SKM-1 (cell line): Measurements from ENCODE around the gene HDAC8.
"Not testable (repeated sequence)": the region's sequence is repeated elsewhere in the genome, so short reads cannot be mapped to it uniquely, and the experiment has no call there.

Experiments
- DNase-seq: peaks from one replicate; lab custom pipeline; 2025; ENCODE audit not compliant: unreplicated experiment; lab: John Stamatoyannopoulos, UW

The HDAC8 gene

DNA sequence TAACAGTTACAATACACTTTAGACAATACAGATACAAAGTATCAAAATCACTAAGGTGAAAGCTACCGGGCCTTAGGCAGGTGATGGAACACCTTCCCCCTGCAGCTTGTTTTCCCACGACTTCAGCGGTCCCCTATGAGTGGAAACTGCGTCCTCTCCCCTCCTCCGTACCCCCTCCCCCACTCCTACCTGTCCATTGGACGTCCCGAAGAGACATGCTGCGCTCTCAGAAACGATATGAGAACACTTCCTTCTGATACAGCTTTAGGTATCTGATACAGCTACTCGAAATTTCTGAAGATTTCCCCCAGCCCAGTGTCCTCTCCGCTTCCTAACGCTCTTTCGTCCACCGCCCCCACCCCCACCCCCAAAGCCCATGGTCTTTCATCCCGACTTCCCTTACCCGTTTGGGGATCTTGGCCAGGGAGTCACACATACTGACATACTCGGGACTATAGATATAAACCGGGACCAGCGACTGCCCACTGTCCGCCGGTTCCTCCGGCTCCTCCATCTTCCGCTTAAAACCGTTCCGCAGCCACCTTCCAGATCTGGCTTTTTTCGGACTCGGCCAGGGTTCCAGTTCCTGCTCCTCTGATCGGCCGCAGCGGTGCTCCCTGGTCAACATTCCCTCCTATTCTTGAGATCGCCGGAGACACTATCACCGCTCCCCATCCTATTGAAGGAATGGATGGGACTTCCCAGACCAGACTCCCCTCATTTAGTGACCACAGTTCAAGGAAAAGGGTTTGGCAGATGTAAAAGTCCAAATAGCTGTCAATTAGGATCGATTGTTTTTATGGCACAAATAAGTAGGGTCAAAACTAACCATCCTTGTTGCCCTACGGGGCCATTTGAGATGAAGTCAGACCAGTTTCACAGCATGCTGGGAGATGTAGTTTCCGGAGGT is at the start of gene HDAC8:
Gene HDAC8 (minus strand): TSS at position 596 of the 910 bp plus-strand sequence. CDS start 82 bp downstream, at position 514.
- DNase-seq: peak; percentile 51

GRCh38 chrX:72621625-72622485 is 49.2 kb upstream of the HDAC8 start:
- no peak for DNase-seq

GRCh38 chrX:72621163-72621562 is 48.5 kb upstream of the HDAC8 start:
- DNase-seq: no peak

DNA sequence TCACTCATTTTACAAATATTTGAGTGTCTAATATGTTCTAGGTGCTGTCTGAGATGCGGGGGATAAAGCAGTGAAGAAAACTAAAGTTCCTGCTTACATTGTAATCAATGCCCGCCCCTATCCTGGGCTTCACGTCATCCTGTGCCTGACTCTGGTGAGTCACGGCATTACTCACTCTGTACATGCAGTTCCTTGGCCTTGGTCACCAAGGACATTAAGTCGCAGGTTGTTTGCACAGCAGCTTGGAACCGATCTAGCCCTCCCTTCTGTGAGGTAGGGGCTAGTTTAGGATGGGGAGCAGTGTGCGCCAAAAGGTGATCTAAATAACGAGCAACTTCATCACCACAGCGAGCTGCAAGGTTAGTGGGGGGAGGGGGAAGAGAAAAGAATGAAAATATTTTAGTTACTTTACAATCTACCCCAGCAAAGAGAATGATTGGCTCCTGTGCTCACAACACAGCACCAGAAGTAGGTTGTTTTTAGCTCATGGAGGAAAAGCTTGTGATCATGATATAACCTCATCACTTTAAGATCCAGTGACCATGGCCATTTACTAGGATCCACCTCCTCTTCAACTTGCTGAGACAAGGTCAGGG is 48.0 kb upstream of the HDAC8 start:
- DNase-seq: no peak

- no peak for DNase-seq
Observed at GRCh38 chrX:72609313-72609712, 36.7 kb upstream of the HDAC8 start.

- DNase-seq: no peak
Observed at GRCh38 chrX:72604705-72605104, 32.1 kb upstream of the HDAC8 start.

DNA sequence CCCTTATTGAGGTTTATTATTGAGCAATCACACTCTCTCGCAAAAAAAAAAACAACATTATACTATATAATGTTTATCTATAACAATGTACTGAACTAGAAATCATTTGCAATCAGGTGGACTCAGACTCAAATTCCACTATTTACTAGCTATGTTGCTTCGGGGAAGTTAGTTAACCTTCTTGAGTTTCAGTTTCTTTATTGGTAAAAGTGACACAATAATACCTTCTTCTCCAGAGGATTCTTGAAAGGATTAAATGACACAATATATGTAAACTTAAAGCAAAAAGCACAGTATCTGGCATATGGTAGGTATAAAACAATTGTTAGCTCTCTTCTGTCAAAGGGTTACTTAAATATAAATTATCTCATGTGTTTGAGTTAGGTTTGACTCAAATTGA is 31.5 kb upstream of the HDAC8 start:
- DNase-seq: no peak

GRCh38 chrX:72591038-72591437 is 18.4 kb upstream of the HDAC8 start:
- not testable (repeated sequence) for DNase-seq

DNA sequence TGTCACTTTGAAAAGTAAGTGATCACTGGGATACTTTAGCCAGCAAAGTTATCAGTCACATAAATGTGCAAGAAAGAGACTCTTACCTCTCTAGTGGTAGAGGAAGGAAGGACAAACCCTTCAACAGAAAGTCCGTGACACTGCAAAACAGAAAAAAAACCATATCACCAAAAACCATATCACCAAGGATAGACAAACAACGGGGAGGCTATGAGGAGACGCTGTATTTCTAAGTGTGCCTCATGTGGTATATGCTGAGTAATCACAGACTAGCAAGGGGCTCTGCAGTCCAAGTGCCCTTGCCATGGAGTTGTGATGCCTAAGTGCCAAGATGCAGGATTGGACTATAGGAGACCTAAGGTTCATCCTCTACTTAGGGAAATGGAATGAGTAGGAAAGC is 11.5 kb upstream of the HDAC8 start:
- DNase-seq: no peak

DNA sequence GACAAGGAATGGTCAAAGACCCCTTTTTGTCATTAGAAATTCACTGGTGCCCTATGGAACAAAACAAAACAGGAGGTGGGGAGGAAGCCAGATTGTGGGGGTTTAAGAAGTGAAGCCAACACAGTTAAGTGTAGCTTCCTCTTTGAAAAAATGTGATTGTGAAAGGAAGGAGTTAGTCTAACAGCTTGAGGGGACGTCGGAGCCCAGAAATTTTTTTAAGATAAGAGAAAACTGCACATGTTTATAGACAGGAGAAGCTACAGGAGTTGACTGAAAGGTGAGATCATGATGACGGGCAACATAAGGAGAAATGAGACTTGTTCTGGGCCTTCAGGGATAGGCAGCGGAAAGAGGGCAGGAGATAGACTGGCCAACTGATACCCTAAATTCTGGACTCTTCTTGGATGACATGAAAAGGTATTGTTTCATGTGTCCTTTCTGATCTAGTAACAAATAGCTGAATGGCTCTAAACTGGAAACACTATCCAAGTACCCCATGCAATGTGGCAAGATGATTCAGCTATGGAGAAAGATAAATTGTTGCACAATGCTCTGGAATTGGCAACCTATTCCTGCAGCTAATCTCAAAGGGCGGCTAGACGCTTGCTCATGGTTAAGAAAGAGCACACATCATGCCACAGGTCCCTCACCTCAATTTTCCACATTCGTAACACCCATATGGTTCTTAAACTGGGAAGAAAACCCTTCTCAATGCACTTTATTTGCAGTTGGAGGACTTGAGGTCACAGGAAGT is 3.7 kb upstream of the HDAC8 start:
- peak; percentile 5 for DNase-seq

DNA sequence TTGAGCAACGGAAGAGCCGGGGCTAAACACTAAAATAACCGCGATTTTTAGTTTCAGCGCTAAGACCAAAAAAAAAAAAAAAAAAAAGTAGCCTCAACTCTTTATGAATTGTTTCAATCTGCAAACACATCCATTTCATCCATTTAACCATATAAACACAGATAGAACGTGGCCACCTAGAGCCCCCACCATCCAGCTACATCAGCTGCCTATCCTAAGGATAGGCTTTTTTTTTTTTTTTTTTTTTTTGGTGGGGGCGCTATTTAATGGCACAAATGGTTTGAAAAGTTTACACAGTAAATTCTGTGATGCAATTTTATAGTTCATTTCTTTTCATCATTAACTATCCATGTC is 492 bp upstream of the HDAC8 start:
- no peak for DNase-seq

- no peak for DNase-seq
Observed at GRCh38 chrX:72569786-72570185, 2.9 kb downstream of the HDAC8 start.

GRCh38 chrX:72568406-72569092 is 4.1 kb downstream of the HDAC8 start:
- DNase-seq: no peak

- no peak for DNase-seq
Observed at GRCh38 chrX:72566448-72566847, 6.2 kb downstream of the HDAC8 start.

DNA sequence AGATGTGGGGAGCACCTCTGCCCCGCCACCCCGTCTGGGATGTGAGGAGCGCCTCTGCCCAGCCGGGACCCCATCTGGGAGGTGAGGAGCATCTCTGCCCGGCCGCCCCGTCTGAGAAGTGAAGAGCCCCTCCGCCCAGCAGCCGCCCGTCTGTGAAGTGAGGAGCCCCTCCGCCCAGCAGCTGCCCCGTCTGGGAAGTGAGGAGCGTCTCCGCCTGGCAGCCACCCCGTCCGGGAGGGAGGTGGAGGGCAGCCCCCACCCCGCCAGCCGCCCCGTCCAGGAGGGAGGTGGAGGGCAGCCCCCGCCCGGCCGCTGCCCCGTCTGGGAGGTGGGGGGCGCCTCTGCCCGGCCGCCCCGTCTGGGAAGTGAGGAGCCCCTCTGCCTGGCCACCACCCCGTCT is 13.0 kb downstream of the HDAC8 start:
- DNase-seq: not testable (repeated sequence)

GRCh38 chrX:72554448-72555140 is 18.0 kb downstream of the HDAC8 start:
- no peak for DNase-seq

DNA sequence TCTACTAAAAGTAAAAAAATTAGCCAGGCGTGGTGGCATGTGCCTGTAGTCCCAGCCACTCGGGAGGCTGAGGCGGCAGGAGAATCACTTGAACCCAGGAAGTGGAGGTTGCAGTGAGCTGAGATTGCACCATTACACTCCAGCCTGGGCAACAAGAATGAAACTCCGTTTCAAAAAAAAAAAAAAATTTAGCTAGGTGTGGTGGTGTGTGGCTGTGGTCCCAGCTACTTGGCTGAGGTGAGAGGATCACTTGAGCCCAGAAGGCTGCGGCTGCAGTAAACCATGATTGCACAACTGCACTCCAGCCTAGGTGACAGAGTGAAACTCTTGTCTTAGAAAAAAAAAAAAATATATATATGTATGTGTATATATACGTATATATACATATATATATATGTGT is 20.2 kb downstream of the HDAC8 start:
- DNase-seq: not testable (repeated sequence)

- no peak for DNase-seq
Observed at GRCh38 chrX:72545990-72546389, 26.7 kb downstream of the HDAC8 start.

DNA sequence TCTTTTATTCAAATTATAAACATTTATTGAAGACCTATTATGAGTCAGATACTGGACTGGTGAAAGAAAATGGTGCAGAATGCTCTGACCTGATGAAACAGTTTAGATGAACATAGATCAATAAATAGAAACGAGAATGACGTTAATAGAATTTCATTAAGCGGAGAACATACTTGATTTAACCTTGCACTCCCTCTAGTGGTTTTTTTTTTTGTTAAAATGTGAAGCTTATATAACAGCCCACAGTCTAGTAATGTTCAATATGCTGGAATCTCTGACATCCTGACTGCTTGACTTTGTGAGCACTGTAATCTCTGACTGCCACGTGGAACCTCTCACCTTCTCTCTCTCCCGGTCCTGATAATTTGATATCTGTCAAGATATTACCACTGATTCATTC is 32.3 kb downstream of the HDAC8 start:
- no peak for DNase-seq

DNA sequence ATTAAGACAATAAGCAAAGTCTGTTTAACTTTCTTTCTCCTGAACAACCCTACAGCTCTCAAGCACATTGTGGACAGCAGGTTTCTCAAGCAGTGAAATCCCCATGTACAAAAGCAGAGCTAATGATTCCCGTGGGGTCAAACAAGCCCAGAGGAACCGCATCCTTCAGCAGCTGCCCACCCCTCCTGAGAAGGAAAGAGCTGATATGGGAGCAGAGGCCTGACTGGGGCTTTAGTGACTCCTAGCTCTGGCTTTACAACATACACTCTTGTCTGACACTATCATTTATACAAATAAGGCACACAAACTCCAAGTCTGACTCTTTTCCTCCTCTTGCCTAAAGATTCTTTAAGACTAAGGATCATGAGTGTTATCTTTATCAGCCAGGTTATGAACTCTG is 32.8 kb downstream of the HDAC8 start:
- no peak for DNase-seq
